ENCODE measurements around the gene RNLS.

RNLS gene

GRCh38 chr10:88523739-88524400 lies 59.2 kb downstream of the RNLS start (continued):
- TF ChIP-seq ZSCAN18 (tag by site-specific recombination; IDR thresholded peaks at IDR 0.05) = no peak

GRCh38 chr10:88522715-88523114 lies 60.4 kb downstream of the RNLS start:
- TF ChIP-seq ZNF48 (tag by site-specific recombination; IDR thresholded peaks at IDR 0.05) (no peak), ZNF416 (tag by site-specific recombination; IDR thresholded peaks at IDR 0.05) (no peak), ZFP37 (tag by site-specific recombination; IDR thresholded peaks at IDR 0.05) (no peak), ZNF701 (tag by site-specific recombination; IDR thresholded peaks at IDR 0.05) (no peak), ZBTB8A (tag by site-specific recombination; IDR thresholded peaks at IDR 0.05) (no peak), ZNF585B (tag by site-specific recombination; IDR thresholded peaks at IDR 0.05) (no peak), ZNF530 (tag by site-specific recombination; IDR thresholded peaks at IDR 0.05; ENCODE audit: low read depth) (no peak), ZNF335 (tag by site-specific recombination; conservative IDR thresholded peaks at IDR 0.05) (no peak), GLIS1 (tag by site-specific recombination; IDR thresholded peaks at IDR 0.05) (no peak), YY2 (tag by site-specific recombination; IDR thresholded peaks at IDR 0.05) (no peak), HOXD13 (CRISPR knock-in tag; IDR thresholded peaks at IDR 0.05; ENCODE audit: borderline replicate concordance) (no peak), RBAK (tag by site-specific recombination; IDR thresholded peaks at IDR 0.05) (no peak), ZNF600 (tag by site-specific recombination; IDR thresholded peaks at IDR 0.05) (no peak), ZBTB17 (tag by site-specific recombination; IDR thresholded peaks at IDR 0.05) (no peak)
- Histone ChIP-seq H3K9me3 (ENCODE audit: control insufficient read depth, insufficient read depth, low read depth, low read length) (no peaks in the 10 kb centered on the region), H3K36me3 (ENCODE audit: control insufficient read depth in 2 of 2, insufficient read depth in 1 of 2, low read length in 2 of 2) (no peaks in the 10 kb centered on the region), H3K27ac (ENCODE audit: extremely low read depth, low read depth, low read length) (no peak overlapping the region), H3K4me1 (ENCODE audit: control insufficient read depth, insufficient read depth, low read length) (peaks cover 16% of the 10 kb centered on the region; the same call in 1 of the 2 replicates), H3K4me3 (ENCODE audit: low read depth, low read length) (no peak overlapping the region)
- POLR2A ChIA-PET = no interaction called here
- CTCF ChIA-PET = interaction anchor here (0.6 to 0.8 kb wide), 2 partner anchors 29 to 204 kb away, joined by 3 to 4 read pairs; no protein-coding TSS in a partner anchor

- H3K27ac ChIP-seq (ENCODE audit: extremely low read depth, low read depth, low read length) = no peak overlapping the region
- CTCF ChIA-PET = interaction anchor here (0.8 kb wide), 1 partner anchor 133 kb away, joined by 5 read pairs; no protein-coding TSS in a partner anchor
- POLR2A ChIA-PET = no interaction called here
These were observed 61.3 kb downstream of the RNLS start for GRCh38 chr10:88521791-88522190.

GRCh38 chr10:88515235-88515634 lies 67.9 kb downstream of the RNLS start:
- 0 out of 2 replicates have a peak, but pooled peaks cover 3% of the 10 kb centered on the region for H3K4me1 ChIP-seq (ENCODE audit: control insufficient read depth, insufficient read depth, low read length)
- no peaks in the 10 kb centered on the region for H3K36me3 ChIP-seq (ENCODE audit: control insufficient read depth in 2 of 2, insufficient read depth in 1 of 2, low read length in 2 of 2)
- no peak overlapping the region for H3K4me3 ChIP-seq (ENCODE audit: low read depth, low read length)
- no peaks in the 10 kb centered on the region for H3K9me3 ChIP-seq (ENCODE audit: control insufficient read depth, insufficient read depth, low read depth, low read length)
- ChIA-PET POLR2A (no interaction called here), CTCF (no interaction called here)
- no peak overlapping the region for H3K27ac ChIP-seq (ENCODE audit: extremely low read depth, low read depth, low read length)
- TF ChIP-seq OSR2 (tag by site-specific recombination; IDR thresholded peaks at IDR 0.05) (no peak), ZFP41 (tag by site-specific recombination; IDR thresholded peaks at IDR 0.05; ENCODE audit: borderline replicate concordance) (no peak), ZNF112 (tag by site-specific recombination; IDR thresholded peaks at IDR 0.05) (no peak), ZSCAN5A (tag by site-specific recombination; IDR thresholded peaks at IDR 0.05) (no peak), ZNF843 (tag by site-specific recombination; IDR thresholded peaks at IDR 0.05) (no peak), ZNF626 (tag by site-specific recombination; IDR thresholded peaks at IDR 0.05) (no peak), ZNF174 (tag by site-specific recombination; IDR thresholded peaks at IDR 0.05) (no peak), KLF17 (tag by site-specific recombination; IDR thresholded peaks at IDR 0.05) (no peak), ZNF560 (tag by site-specific recombination; IDR thresholded peaks at IDR 0.05; ENCODE audit: borderline replicate concordance) (no peak)

More at GRCh38 chr10:88521791-88522190, 61.3 kb downstream of the RNLS start:
- TF ChIP-seq SP7 (tag by site-specific recombination; IDR thresholded peaks at IDR 0.05) (no peak), ZNF639 (tag by site-specific recombination; IDR thresholded peaks at IDR 0.05) (no peak), ZNF391 (tag by site-specific recombination; IDR thresholded peaks at IDR 0.05; ENCODE audit: borderline replicate concordance, low read depth) (no peak), ZNF560 (tag by site-specific recombination; IDR thresholded peaks at IDR 0.05; ENCODE audit: borderline replicate concordance) (no peak)
- Histone ChIP-seq H3K4me3 (ENCODE audit: low read depth, low read length) (no peak overlapping the region), H3K9me3 (ENCODE audit: control insufficient read depth, insufficient read depth, low read depth, low read length) (no peaks in the 10 kb centered on the region), H3K4me1 (ENCODE audit: control insufficient read depth, insufficient read depth, low read length) (peaks cover 16% of the 10 kb centered on the region; the same call in 1 of the 2 replicates), H3K36me3 (ENCODE audit: control insufficient read depth in 2 of 2, insufficient read depth in 1 of 2, low read length in 2 of 2) (no peaks in the 10 kb centered on the region)
